G401 (cell line): ENCODE results near the gene TMEM258. TPM values are rescaled to one million over a fixed set of nuclear protein-coding genes. Genes with fewer than 3 reads are reported as not detected.
A peak's percentile ranks its signal among the peaks of the same experiment; 100 is the strongest.

ENCODE experiments used
- DNase-seq: peaks from one replicate; pipeline ENCODE4 v3.0.0-alpha.2; 2015; ENCODE audit warnings: low spot score
- in situ Hi-C: cut with HindIII; loops from 2 replicates; pipeline ENCODE4 v1.10.0; 2016; ENCODE audit warnings: low sequenced_read_pairs, mixed read lengths
- total RNA-seq: library from RNA; depleted of rRNA; stranded (reverse); fragments of >200 nt; shearing (Covaris generic); gene quantifications from 2 replicates; pipeline ENCODE4 v1.2.3, GENCODE V29; 2014; rRNA removed

The TMEM258 gene
- total RNA-seq, 1 experiment from 2014 or later: 41.4 TPM

- in situ Hi-C loops: no loop called here
- no peak for DNase-seq
Observed at GRCh38 chr11:61750631-61751273, 41.6 kb downstream of the TMEM258 start.

GRCh38 chr11:61749591-61750217 lies 42.7 kb downstream of the TMEM258 start:
- no peak for DNase-seq

GRCh38 chr11:61747967-61748285 lies 44.5 kb downstream of the TMEM258 start:
- in situ Hi-C loops: no loop called here
- DNase-seq: no peak

More at GRCh38 chr11:61749591-61750217, 42.7 kb downstream of the TMEM258 start:
- in situ Hi-C loops: no loop called here

- peak; percentile 59 for DNase-seq
- in situ Hi-C loops: no loop called here
Observed at GRCh38 chr11:61747192-61747966, 45.0 kb downstream of the TMEM258 start.

- no peak for DNase-seq
Observed at GRCh38 chr11:61746442-61747191, 45.8 kb downstream of the TMEM258 start.

GRCh38 chr11:61745781-61746441 lies 46.5 kb downstream of the TMEM258 start:
- in situ Hi-C loops: no loop called here
- DNase-seq: peak; percentile 39

More at GRCh38 chr11:61746442-61747191, 45.8 kb downstream of the TMEM258 start:
- in situ Hi-C loops: no loop called here

GRCh38 chr11:61744609-61745156 lies 47.7 kb downstream of the TMEM258 start:
- in situ Hi-C loops: no loop called here

GRCh38 chr11:61744181-61744580 lies 48.2 kb downstream of the TMEM258 start:
- no peak for DNase-seq
- in situ Hi-C loops: no loop called here

More at GRCh38 chr11:61744609-61745156, 47.7 kb downstream of the TMEM258 start:
- DNase-seq: no peak

GRCh38 chr11:61743486-61744095 lies 48.8 kb downstream of the TMEM258 start:
- no peak for DNase-seq
- in situ Hi-C loops: no loop called here

GRCh38 chr11:61742391-61742790 lies 50.0 kb downstream of the TMEM258 start:
- in situ Hi-C loops: no loop called here
- DNase-seq: no peak

GRCh38 chr11:61739966-61740365 lies 52.4 kb downstream of the TMEM258 start:
- no peak for DNase-seq
- in situ Hi-C loops: no loop called here

- DNase-seq: no peak
- in situ Hi-C loops: no loop called here
Observed at GRCh38 chr11:61739413-61739812, 53.0 kb downstream of the TMEM258 start.

Other genes with a start within 250 kb of the TMEM258 start
- 1.6 and 3.4 TPM in 2 replicates for gene SYT7, start 211.5 kb downstream of the TMEM258 start, total RNA-seq
- 0.74 and 1.4 TPM in 2 replicates for gene DAGLA, start 112.2 kb downstream of the TMEM258 start, total RNA-seq
- 0.71 and 1.4 TPM in 2 replicates for gene MYRF, start 40.0 kb downstream of the TMEM258 start, total RNA-seq
- gene FEN1, start 312 bp upstream of the TMEM258 start, total RNA-seq: 94.5 and 105 TPM in 2 replicates
- 131 and 148 TPM in 2 replicates for gene FADS1, start 24.4 kb upstream of the TMEM258 start, total RNA-seq
- 222 and 244 TPM in 2 replicates for gene FADS2, start 35.7 kb upstream of the TMEM258 start, total RNA-seq
- gene FADS3, start 98.9 kb upstream of the TMEM258 start, total RNA-seq: 44.4 and 47.1 TPM in 2 replicates
- gene RAB3IL1, start 125.0 kb upstream of the TMEM258 start, total RNA-seq: 12.4 and 19.0 TPM in 2 replicates
- gene BEST1, start 157.8 kb upstream of the TMEM258 start, total RNA-seq: 0.10 and 0.18 TPM in 2 replicates
- 588 and 699 TPM in 2 replicates for gene FTH1, start 175.0 kb upstream of the TMEM258 start, total RNA-seq